Measurements from ENCODE around the gene URB1. TPM values are rescaled to one million over a fixed set of nuclear protein-coding genes. Genes with fewer than 3 reads are reported as not detected.

URB1 gene
- polyA plus RNA-seq, 1 of the 3 experiments (the other 2 are of a cell fraction): 9.9 TPM

- Histone ChIP-seq H2AFZ (ENCODE audit: low read depth) (no peak overlapping the region), H3K27ac (ENCODE audit: low read depth in 2 of 2, low read length in 1 of 2) (no peak overlapping the region), H3K4me3 (ENCODE audit: low read depth in 2 of 2, low read length in 1 of 2) (no peak overlapping the region), H4K20me1 (ENCODE audit: insufficient read depth) (no peaks in the 10 kb centered on the region), H3K27me3 (ENCODE audit: insufficient read depth) (no peaks in the 10 kb centered on the region), H3K9ac (no peak overlapping the region), H3K4me1 (ENCODE audit: control insufficient read depth in 1 of 2, insufficient read depth in 2 of 2, low read depth in 1 of 2, low read length in 1 of 2) (no peaks in the 10 kb centered on the region), H3K4me2 (no peak overlapping the region), H3F3A (replicated peaks; ENCODE audit: insufficient read depth) (no peaks in the 10 kb centered on the region), H3K9me3 (no peaks in the 10 kb centered on the region), H3K79me2 (ENCODE audit: insufficient read depth) (peaks cover 37% of the 10 kb centered on the region; the same call in 1 of the 2 replicates), H3K9me2 (no peaks in the 10 kb centered on the region), H3K36me3 (replicated peaks in 1 of 2; ENCODE audit: control insufficient read depth in 1 of 2, insufficient read depth in 2 of 2, low read length in 1 of 2) (peaks cover 85 to 100% of the 10 kb centered on the region in 2 experiments)
- TF ChIP-seq RCOR1 (IDR thresholded peaks at IDR 0.05; ENCODE audit: low read length) (no peak), IRF3 (IDR thresholded peaks at IDR 0.05; ENCODE audit: low read depth, low read length) (no peak), POLR2AphosphoS5 (IDR thresholded peaks at IDR 0.05; ENCODE audit: low read depth, low read length) (no peak), FOXM1 (IDR thresholded peaks at IDR 0.05; ENCODE audit: low read depth) (no peak), RXRA (IDR thresholded peaks at IDR 0.05; ENCODE audit: borderline replicate concordance, low read depth) (no peak), GABPA (IDR thresholded peaks at IDR 0.05; ENCODE audit: low read depth) (no peak), ELF1 (IDR thresholded peaks at IDR 0.05) (no peak)
- ChIA-PET CTCF (no interaction called here), POLR2A (no interaction called here)
- DNase-seq: no peak
- WGBS (ENCODE audit: low lambda C conversion rate): 99% methylated on average over 11 of the region's 13 CpGs
Measured at GRCh38 chr21:32321480-32321879, 71.3 kb downstream of the URB1 start.

GRCh38 chr21:32320726-32321125, 72.1 kb downstream of the URB1 start:
- ChIA-PET CTCF (no interaction called here), POLR2A (no interaction called here)
- peaks cover 77 to 100% of the 10 kb centered on the region in 2 experiments for H3K36me3 ChIP-seq (replicated peaks in 1 of 2; ENCODE audit: control insufficient read depth in 1 of 2, insufficient read depth in 2 of 2, low read length in 1 of 2)
- H3K4me1 ChIP-seq (ENCODE audit: control insufficient read depth in 1 of 2, insufficient read depth in 2 of 2, low read depth in 1 of 2, low read length in 1 of 2): no peaks in the 10 kb centered on the region
- peaks cover 30% of the 10 kb centered on the region; the same call in 1 of the 2 replicates for H3K79me2 ChIP-seq (ENCODE audit: insufficient read depth)
- TF ChIP-seq PBX3 (IDR thresholded peaks at IDR 0.05): no peak
- TF ChIP-seq POLR2AphosphoS5 (IDR thresholded peaks at IDR 0.05; ENCODE audit: low read depth, low read length): no peak
- TF ChIP-seq RXRA (IDR thresholded peaks at IDR 0.05; ENCODE audit: borderline replicate concordance, low read depth): no peak
- no peak for TF ChIP-seq YY1 (IDR thresholded peaks at IDR 0.05; ENCODE audit: low read depth)
- TF ChIP-seq CHD2 (IDR thresholded peaks at IDR 0.05; ENCODE audit: low read length, partially characterized antibody): no peak
- TF ChIP-seq GATA2 (CRISPR knock-in tag; IDR thresholded peaks at IDR 0.05): no peak
- TF ChIP-seq TAF1 (IDR thresholded peaks at IDR 0.05; ENCODE audit: borderline replicate concordance, low read depth, low read length): no peak
- no peak overlapping the region for H3K27ac ChIP-seq (ENCODE audit: low read depth in 2 of 2, low read length in 1 of 2)
- H3K9me3 ChIP-seq: no peaks in the 10 kb centered on the region
- H3F3A ChIP-seq (replicated peaks; ENCODE audit: insufficient read depth): no peaks in the 10 kb centered on the region
- H3K4me2 ChIP-seq: no peak overlapping the region
- no peaks in the 10 kb centered on the region for H3K27me3 ChIP-seq (ENCODE audit: insufficient read depth)
- H2AFZ ChIP-seq (ENCODE audit: low read depth): no peak overlapping the region
- no peaks in the 10 kb centered on the region for H4K20me1 ChIP-seq (ENCODE audit: insufficient read depth)
- no peaks in the 10 kb centered on the region for H3K9me2 ChIP-seq
- no peak overlapping the region for H3K4me3 ChIP-seq (ENCODE audit: low read depth in 2 of 2, low read length in 1 of 2)
- WGBS (ENCODE audit: low lambda C conversion rate): 92% methylated on average over 12 of the region's 13 CpGs
- no peak for DNase-seq
- H3K9ac ChIP-seq: no peak overlapping the region
